LoVo (cell line): ENCODE results near the gene TBC1D22A.

ENCODE experiments used
- DNase-seq: peaks from one replicate; pipeline ENCODE4 v3.0.0-alpha.2; 2016; ENCODE audit warnings: low spot score

Gene TBC1D22A

DNA sequence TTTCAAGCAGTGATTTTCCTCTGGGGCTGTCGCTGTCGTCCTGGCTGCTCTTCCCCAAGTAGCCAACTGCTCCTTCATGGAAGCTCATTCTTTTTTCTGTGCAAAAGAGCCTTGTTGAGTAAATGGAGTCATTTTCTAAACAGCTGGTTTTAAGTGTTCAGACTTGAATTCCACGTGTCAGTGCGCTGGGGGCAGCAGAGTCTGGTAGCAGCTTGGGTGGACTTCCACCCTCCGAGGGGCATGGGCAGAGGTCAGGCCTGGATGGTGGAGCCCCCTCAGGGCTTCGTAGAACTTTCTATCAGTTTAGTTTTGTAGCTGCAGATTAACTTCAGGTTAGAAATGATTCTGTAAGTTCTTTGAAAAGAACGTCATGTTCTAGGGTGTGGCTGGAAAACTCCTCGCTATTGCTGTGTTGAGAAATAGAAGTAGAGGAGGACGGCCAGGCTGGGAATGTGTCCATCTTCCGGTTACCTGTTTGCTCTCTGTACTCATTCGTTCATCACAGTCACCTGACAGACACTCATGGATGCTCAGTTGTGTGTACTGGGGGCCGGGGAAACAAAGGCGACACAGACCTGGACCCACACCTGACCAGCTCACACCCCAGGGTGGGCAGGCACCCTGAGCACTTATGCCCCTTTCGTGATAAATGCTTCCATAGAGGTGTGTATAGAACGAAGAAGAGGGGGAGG lies 270.7 kb downstream of the TBC1D22A start:
- DNase-seq: no peak

GRCh38 chr22:47033648-47034000 lies 271.2 kb downstream of the TBC1D22A start:
- no peak for DNase-seq

DNA sequence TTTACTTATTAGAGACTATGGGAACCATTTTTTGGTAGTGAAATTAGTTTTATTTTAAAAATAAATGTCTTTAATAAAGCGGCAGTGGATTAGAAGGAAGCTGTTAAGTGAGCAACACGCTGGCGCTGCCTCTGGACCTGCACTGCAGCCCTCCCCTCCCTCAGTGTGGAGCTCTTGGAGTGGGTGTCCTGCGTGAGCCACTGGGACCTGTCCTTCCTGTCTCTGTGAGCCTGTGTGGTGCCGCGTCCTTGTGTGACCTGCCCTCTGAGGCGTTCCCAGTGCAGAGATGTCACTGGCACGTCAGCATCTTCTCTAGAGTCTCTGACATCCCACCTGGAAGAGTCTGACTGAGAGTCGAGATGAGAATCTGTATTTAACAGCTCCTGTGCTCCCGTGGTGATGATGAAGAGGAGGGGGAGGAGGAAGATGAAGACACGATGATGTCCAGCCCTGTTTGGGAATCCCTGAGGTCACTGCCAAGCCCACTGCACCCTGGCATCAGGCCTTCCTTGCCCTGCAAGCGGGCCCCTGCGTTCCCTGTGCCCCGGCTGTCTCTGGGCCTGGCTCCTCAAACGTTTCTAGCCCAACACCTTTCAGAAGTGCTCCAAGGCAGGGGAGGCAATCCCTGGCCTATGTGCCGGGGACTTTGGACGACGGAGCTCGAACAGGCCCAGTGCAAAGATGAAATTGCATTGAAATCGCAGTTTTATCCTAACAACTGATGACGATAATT lies 271.8 kb downstream of the TBC1D22A start:
- no peak for DNase-seq

DNA sequence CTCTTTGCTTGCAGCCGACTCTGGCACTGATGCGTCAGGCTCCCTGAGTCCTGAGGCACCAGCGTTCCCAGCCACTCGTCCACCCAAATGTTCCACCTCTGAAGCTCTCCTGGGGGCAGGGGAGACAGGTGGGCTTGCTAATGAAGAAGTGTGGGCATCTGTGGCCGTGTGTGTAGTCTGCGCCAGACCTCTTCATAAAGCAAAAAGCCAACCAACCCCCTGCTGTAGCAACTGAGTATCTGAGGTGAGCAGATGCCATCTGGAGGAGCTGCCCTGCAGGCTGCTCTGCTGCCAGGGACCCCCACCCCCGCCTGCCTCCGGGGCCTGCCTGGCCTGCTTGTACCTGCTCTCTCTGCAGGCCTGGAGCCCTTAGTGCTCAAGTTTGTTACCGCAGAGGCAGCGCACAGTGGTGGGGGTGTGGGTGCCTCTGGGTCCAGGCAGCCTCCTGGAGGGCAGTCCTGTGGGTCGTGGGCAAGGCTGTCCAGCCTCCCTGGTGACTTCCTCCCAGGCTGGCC lies 272.5 kb downstream of the TBC1D22A start:
- no peak for DNase-seq

GRCh38 chr22:47035425-47035881 lies 273.0 kb downstream of the TBC1D22A start:
- DNase-seq: no peak

GRCh38 chr22:47036352-47036751 lies 273.9 kb downstream of the TBC1D22A start:
- DNase-seq: no peak

GRCh38 chr22:47036936-47037485 lies 274.6 kb downstream of the TBC1D22A start:
- no peak for DNase-seq

DNA sequence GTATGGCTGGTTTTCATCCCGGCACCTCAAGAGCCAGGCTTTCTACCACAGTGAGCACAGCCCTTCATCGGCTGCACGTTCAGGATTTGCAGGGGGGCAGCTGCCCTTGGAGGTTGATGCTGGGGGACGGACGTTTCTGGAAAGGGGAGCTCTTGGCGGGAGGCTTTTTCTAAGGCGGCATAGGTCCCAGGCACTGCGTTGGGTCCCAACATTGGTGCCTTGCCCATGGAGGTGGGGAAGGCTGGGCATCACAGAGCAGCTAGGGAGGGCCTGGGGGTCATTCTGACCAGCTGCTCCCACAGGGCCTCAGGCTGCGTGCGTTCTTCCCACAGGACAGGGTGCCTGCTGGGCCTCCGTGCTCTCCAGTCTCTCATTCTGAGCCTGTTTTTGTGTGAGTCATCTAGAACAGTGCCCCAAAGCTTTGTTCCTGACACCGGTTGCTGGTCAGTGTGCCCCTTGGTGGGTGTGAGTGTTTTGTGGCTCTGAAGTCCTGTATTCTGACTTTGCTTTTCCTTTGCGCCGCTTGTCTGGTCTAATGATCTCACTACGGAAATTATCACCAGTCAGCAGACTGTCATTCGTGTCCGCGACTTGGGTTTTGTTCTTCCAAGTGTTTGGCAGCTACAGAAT lies 275.9 kb downstream of the TBC1D22A start:
- DNase-seq: no peak

- DNase-seq: no peak
Measured at GRCh38 chr22:47039356-47039755, 276.9 kb downstream of the TBC1D22A start.

- no peak for DNase-seq
Measured at GRCh38 chr22:47040486-47041270, 278.2 kb downstream of the TBC1D22A start.

DNA sequence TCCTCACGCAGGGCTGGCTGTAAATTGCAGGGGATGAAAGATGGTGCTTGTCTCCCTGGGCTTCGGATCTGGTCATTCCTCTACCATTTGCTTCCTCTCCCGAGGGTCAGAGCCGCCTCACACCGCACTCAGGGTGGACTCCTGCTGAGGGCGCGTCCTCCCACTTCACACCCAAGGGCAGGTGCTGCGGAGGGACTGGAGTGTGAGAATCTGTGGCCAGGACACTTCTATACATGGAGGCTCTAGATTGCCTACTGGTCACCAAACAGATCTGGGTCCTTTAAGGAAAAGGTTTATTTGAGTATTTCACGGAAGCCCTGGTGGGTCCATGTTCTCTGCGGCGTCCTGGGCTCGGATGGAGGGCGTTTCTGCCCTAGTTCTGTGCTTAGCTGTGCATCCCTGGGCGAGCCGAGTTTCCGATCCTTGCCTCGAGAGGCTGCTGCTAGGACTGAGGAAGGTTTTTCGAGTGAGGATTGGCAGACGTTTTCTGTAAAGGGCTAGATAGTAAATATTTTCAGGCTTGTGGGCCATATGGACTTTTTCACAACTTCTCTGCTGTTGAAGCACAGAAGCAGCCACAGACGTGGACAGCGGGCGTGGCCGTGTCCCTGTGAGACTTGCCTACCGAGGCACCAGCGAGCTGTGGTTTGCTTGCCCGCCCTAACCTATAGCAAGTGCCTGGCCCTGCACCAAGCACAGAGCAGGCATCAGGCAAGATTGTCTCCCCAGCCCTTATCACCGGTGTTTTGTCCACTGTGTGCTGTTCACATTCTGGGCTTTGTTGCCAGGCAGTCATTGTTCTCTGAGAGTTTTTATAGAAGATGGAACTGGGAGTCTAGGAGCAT lies 279.0 kb downstream of the TBC1D22A start:
- DNase-seq: no peak

- DNase-seq: no peak
Measured at GRCh38 chr22:47042116-47042825, 279.8 kb downstream of the TBC1D22A start.

DNA sequence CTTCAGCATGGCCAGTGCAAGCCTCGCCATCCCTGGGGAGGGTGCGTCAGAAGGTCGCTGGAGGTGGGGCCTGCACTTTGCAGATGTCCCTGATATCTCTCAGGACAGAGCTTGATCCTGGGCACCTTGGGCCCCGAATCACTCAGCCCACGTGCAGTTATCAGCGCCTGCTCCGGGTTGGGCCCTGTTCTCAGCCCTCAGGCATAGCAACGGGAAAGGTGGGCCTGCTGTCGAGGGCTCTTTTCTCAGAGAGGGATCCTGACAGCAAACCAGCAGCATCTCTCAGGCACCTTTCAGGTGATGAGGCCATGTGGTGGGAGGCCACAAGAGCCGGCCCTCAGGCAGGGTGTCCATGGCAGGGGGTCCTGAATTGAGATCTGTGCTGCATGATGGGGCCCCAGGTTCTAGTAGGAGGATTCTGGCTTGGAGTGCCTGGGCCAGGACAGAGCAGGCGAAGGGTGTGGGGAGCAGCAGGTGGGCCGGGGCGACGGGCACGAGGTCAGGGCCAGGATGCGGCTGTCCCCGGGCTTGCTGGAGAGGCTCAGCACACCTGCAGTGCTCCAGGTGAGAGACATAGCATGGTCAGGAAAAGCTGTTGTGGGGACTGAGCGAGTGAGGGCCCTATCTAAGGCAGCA lies 280.5 kb downstream of the TBC1D22A start:
- DNase-seq: no peak

- no peak for DNase-seq
Measured at GRCh38 chr22:47043835-47044721, 281.6 kb downstream of the TBC1D22A start.

- DNase-seq: no peak
Measured at GRCh38 chr22:47044722-47045535, 282.5 kb downstream of the TBC1D22A start.

- no peak for DNase-seq
Measured at GRCh38 chr22:47045691-47046410, 283.4 kb downstream of the TBC1D22A start.

- no peak for DNase-seq
Measured at GRCh38 chr22:47046411-47047065, 284.1 kb downstream of the TBC1D22A start.
